GM12891 (cell line): ENCODE measurements around the gene UBE3B.

Source experiments
- PAX5 ChIP-seq: IDR thresholded peaks from 2 replicates; pipeline ENCODE4 v1.6.1; 2011; ENCODE audit warnings: low read length, moderate library complexity, mild to moderate bottlenecking; ENCODE audit not compliant: insufficient read depth, severe bottlenecking
- POLR2A ChIP-seq: IDR thresholded peaks from 2 replicates; pipeline ENCODE4 v1.6.1; 2011; ENCODE audit warnings: low read depth, low read length, control low read depth
- POLR2AphosphoS5 ChIP-seq: IDR thresholded peaks from 2 replicates; pipeline ENCODE4 v1.6.1; 2011; ENCODE audit warnings: low read depth, low read length, control low read depth
- SPI1 ChIP-seq: IDR thresholded peaks from 2 replicates; pipeline ENCODE4 v1.6.1; 2011; ENCODE audit warnings: low read depth, low read length, control low read depth
- TAF1 ChIP-seq: IDR thresholded peaks from 2 replicates; pipeline ENCODE4 v1.6.1; 2011; ENCODE audit warnings: low read depth, low read length, control low read depth

DNA sequence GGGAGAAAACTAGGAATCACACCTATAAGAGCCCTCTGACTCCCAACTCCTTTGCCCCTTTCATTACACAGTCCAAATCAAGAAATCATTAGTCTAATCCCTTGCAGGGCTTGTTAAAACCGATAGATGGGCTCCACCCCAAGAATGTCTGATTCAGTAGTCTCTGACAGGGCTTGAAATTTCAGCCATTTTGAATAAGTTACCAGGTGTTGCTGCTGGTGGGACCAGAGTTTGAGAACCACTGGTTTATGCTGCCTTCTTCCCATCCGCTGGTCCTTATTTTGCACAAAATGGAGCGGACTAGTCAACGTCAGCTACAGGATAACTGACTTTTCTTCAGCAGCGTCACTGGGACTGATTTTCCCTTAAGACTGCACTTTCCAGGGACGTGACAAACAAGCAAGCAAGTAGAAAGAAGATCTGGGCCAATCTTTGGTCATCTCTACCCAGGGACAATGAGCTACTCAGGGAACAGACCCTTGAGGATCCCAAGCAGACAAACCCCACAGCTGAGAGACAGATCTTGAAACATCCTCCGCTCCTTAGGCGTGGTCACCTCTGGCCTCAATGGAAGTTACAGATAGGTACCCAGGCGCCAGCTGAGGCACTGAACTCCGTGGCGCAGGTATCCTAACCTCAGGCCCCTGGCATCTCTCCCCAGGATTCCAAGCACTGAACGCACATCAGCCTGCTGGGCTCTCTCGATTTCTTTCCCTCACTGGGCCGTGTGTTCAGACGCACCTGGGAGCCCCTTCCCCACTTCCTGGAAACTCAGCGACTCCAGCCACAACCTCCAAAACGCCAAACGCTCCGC is 1.2 kb upstream of the UBE3B start:
- no peak for TF ChIP-seq POLR2AphosphoS5
- no peak for TF ChIP-seq POLR2A
- TF ChIP-seq SPI1 = no peak
- no peak for TF ChIP-seq PAX5
- TF ChIP-seq TAF1 = no peak
